SJCRH30 (cell line): Measurements from ENCODE around the gene PPP3CA. TPM values are rescaled to one million over a fixed set of nuclear protein-coding genes. Genes with fewer than 3 reads are reported as not detected.

Experiments
- DNase-seq, 2 experiments: peaks; one replicate each; pipeline ENCODE4 v3.0.0-alpha.2; 2015 to 2020
- H3K27ac ChIP-seq: fragments of 250-450 bp; sonication (Bioruptor Pico); 2 replicates; pipeline ENCODE4 v1.5.1; 2020; ENCODE audit warnings: mild to moderate bottlenecking, moderate library complexity
- H3K27me3 ChIP-seq: fragments of 250-450 bp; sonication (Bioruptor Pico); 2 replicates; pipeline ENCODE4 v1.5.1; 2020; ENCODE audit warnings: mild to moderate bottlenecking, moderate library complexity
- H3K36me3 ChIP-seq: fragments of 250-450 bp; sonication (Bioruptor Pico); 2 replicates; pipeline ENCODE4 v1.5.1; 2020; ENCODE audit warnings: mild to moderate bottlenecking, moderate library complexity
- H3K4me1 ChIP-seq: fragments of 250-450 bp; sonication (Bioruptor Pico); 2 replicates; pipeline ENCODE4 v1.5.1; 2020; ENCODE audit warnings: mild to moderate bottlenecking, moderate library complexity
- H3K4me3 ChIP-seq: fragments of 250-450 bp; sonication (Bioruptor Pico); 2 replicates; pipeline ENCODE4 v1.5.1; 2020; ENCODE audit warnings: mild to moderate bottlenecking, moderate library complexity
- H3K9me3 ChIP-seq: fragments of 250-450 bp; sonication (Bioruptor Pico); replicated peaks from 2 replicates; pipeline ENCODE4 v1.5.1; 2020; ENCODE audit warnings: mild to moderate bottlenecking, moderate library complexity
- total RNA-seq: library from RNA; depleted of rRNA; stranded (reverse); fragments of >200 nt; shearing (Covaris generic); gene quantifications from 2 replicates; pipeline ENCODE4 v1.2.3, GENCODE V29; 2014

Gene PPP3CA
- total RNA-seq, 1 experiment from 2014 or later = 38.4 TPM

DNA sequence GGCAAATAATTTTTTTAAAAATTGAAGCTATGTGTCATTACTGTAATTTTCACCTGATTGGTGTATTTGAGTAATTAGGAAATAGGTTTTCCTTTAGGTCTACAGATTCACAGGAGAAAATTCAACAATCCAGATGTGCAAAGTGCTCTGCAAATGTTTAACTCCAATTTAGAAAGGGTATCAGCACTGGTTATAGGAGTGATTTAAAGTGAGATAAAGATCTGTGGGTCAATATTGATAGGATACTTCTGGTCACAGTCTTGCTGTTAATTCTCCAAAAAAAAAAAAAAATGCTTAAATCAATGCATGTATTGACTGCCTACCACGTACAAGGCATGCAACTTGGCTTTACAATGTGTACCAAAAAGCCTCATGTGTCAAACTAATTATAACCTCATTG is 271.3 kb downstream of the PPP3CA start:
- H3K27me3 ChIP-seq = no peaks in the 10 kb centered on the region
- no peak for DNase-seq
- H3K4me1 ChIP-seq = no peaks in the 10 kb centered on the region
- no peak overlapping the region for H3K4me3 ChIP-seq
- no peak overlapping the region for H3K27ac ChIP-seq
- H3K36me3 ChIP-seq = no peaks in the 10 kb centered on the region
- no peaks in the 10 kb centered on the region for H3K9me3 ChIP-seq

DNA sequence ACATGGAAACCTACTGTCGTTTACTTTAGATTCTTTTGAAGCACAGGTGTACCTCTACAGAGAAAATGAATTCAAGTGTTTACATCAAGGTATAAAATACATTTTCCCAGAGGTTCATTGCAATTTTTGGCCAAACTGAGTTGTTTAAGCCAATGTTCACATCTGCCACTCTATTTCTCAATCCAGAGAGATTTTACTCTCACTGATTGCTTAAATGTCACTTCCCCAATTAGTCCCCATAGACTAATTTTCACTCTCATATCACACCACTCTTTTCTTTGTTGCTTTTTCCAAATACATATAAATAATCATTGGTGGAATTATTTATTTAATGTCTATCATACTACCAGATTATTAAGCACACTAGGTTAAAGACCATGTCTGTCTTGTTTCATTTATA is 271.8 kb downstream of the PPP3CA start:
- Histone ChIP-seq H3K27ac (no peak overlapping the region), H3K27me3 (no peaks in the 10 kb centered on the region), H3K4me3 (no peak overlapping the region), H3K4me1 (no peaks in the 10 kb centered on the region), H3K36me3 (no peaks in the 10 kb centered on the region), H3K9me3 (no peaks in the 10 kb centered on the region)
- no peak for DNase-seq

DNA sequence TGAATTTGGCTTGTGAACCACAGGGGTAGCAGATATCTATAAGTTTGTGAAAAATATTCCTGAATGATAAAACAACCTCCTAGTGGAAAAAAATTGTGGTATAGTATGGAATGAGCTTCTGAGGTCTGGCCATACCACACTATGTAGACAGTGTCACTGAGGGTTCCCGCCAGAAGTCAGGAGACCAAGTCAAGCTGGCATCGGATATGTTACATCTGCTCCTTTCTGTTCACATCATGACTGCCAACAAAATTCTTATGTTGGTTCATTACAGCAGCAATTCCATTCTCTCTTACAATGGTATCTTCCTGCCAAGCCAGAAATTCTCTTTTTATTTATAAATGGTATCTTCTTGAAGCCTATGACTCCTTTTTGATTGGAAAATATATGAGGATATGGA is 273.0 kb downstream of the PPP3CA start:
- no peak for DNase-seq
- no peaks in the 10 kb centered on the region for H3K36me3 ChIP-seq
- H3K27ac ChIP-seq = no peak overlapping the region
- H3K27me3 ChIP-seq = no peaks in the 10 kb centered on the region
- H3K4me1 ChIP-seq = no peaks in the 10 kb centered on the region
- no peaks in the 10 kb centered on the region for H3K9me3 ChIP-seq
- H3K4me3 ChIP-seq = no peak overlapping the region

DNA sequence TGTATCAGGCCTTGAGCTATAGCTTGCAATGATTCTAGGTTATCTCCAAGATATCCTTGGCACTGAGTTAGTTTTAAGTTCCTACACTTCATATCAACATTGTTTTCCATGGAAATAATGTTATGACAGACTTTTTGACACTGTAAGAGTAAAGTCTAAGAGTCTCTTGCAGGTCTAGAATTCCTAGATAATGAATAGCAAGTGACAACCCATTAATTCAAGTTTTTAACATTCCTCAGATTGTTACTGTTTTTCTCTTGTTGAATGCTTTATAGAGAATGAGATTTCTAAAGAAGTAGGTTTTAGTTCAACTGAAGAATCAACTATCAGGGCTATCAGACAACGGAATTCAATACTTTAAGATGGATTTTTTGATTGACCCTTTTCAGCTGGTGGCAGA is 276.1 kb downstream of the PPP3CA start:
- Histone ChIP-seq H3K36me3 (no peaks in the 10 kb centered on the region), H3K4me3 (no peak overlapping the region), H3K4me1 (peaks cover 11% of the 10 kb centered on the region), H3K27ac (no peak overlapping the region), H3K27me3 (no peaks in the 10 kb centered on the region), H3K9me3 (no peaks in the 10 kb centered on the region)
- no peak for DNase-seq

DNA sequence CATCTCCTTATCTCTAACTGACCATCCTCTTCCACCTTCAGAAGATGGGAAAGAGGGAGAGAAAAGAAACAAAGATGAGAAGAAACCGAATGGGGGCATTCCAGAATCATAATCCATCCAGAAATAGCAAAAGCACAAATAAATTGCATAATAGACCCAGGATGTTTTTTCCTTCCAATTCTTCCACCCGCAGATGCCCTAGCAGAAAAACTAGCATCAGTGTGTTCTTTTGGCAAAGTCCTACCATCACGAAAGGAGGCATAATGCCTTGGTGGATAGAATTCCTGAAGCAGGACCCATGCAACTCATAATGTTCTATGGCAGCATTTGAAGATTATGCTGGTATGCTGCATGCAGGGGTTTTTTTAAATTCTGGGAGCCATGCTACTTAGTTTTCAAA is 279.2 kb downstream of the PPP3CA start:
- DNase-seq = no peak
- H3K9me3 ChIP-seq = no peaks in the 10 kb centered on the region
- no peaks in the 10 kb centered on the region; the same call in 1 of the 2 replicates for H3K36me3 ChIP-seq
- H3K27ac ChIP-seq = no peak overlapping the region
- no peak overlapping the region for H3K4me3 ChIP-seq
- no peaks in the 10 kb centered on the region for H3K27me3 ChIP-seq
- H3K4me1 ChIP-seq = peaks cover 26% of the 10 kb centered on the region

GRCh38 chr4:101067383-101067782 is 279.9 kb downstream of the PPP3CA start:
- DNase-seq = no peak
- H3K36me3 ChIP-seq = no peaks in the 10 kb centered on the region; the same call in none of the 2 replicates
- H3K27ac ChIP-seq = peak overlapping the region; percentile 75
- H3K4me3 ChIP-seq = no peak overlapping the region
- H3K4me1 ChIP-seq = peaks cover 26% of the 10 kb centered on the region
- H3K27me3 ChIP-seq = no peaks in the 10 kb centered on the region
- no peaks in the 10 kb centered on the region for H3K9me3 ChIP-seq

DNA sequence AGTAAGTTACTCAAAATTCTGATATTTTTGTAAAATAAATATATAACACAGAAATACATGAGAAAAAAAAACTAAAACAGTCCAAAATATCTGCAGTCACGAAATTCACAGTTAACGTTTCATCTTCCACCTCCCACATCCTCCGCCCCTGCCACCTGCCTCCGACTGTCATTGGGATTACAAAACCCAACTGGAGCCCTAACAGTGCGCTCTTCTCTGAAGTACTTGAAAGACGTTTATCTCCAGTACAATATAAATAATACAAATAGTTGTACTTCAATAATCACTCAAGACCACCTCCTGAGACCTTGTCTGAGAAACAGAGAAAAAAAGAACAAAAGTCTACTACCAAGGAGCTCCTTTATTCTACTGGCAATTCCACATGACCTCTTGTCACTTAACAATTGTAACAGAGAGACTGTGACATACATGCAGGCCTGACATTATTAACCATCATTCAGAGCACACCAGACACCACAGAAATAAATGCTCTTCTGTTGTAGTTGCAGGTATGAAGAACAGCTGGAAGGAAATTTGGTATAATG is 280.6 kb downstream of the PPP3CA start:
- Histone ChIP-seq H3K4me1 (peaks cover 26% of the 10 kb centered on the region), H3K36me3 (peaks cover 2% of the 10 kb centered on the region), H3K9me3 (no peaks in the 10 kb centered on the region), H3K27me3 (no peaks in the 10 kb centered on the region), H3K4me3 (peak overlapping the region; percentile 19), H3K27ac (peak overlapping the region; percentile 75)
- DNase-seq = peak; percentile 72 to 84

DNA sequence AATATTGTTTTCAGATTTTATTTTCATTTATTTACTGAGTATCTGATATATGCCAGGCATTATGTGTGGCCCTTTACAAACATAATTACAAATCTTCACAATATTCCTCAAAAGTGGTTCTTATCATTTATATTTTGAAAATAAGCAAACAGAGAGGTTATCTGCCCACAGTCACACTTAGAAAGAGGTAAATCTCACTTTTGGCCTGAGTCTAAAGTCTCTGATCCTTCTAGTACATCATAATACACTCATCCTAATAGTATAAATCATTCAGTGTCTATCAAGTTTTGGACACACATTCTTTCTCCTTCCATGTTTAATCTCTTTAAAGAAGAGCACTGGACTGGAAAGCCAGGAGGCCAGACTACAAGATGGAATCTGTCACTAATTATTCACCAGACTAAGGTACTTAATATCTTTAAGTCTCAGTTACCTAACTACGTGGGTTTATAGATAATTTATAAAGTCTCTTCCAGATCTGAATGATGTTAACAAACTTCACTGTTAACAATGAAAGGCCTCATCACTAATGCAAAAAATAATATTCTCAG is 281.3 kb downstream of the PPP3CA start:
- H3K27me3 ChIP-seq = no peaks in the 10 kb centered on the region
- peak overlapping the region; percentile 75 for H3K27ac ChIP-seq
- H3K9me3 ChIP-seq = no peaks in the 10 kb centered on the region
- H3K4me1 ChIP-seq = peaks cover 26% of the 10 kb centered on the region
- DNase-seq = peak in 1 of 2 experiments; percentile 10
- H3K4me3 ChIP-seq = peak overlapping the region; percentile 19
- peaks cover 2% of the 10 kb centered on the region for H3K36me3 ChIP-seq

DNA sequence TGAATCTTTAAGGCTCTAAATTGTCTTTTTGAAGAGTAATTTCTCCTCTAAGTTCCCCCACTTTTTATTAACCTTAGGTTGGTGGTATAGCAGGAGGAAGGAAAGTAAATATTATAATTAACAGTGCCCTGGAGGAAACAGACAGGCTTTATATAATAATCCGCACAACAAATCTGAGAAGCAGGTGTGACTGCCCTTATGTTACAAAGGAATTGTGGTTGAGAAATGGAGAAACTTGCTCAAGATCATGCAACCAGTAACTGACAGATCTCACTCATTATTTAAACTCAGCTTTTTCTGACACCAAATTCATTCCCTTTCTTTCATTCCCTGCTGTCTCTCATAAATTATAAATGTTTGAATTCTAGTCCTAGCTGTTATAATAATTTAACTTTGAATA is 282.0 kb downstream of the PPP3CA start:
- peak; percentile 6 to 60 for DNase-seq
- Histone ChIP-seq H3K4me1 (peaks cover 26% of the 10 kb centered on the region), H3K9me3 (no peaks in the 10 kb centered on the region)

DNA sequence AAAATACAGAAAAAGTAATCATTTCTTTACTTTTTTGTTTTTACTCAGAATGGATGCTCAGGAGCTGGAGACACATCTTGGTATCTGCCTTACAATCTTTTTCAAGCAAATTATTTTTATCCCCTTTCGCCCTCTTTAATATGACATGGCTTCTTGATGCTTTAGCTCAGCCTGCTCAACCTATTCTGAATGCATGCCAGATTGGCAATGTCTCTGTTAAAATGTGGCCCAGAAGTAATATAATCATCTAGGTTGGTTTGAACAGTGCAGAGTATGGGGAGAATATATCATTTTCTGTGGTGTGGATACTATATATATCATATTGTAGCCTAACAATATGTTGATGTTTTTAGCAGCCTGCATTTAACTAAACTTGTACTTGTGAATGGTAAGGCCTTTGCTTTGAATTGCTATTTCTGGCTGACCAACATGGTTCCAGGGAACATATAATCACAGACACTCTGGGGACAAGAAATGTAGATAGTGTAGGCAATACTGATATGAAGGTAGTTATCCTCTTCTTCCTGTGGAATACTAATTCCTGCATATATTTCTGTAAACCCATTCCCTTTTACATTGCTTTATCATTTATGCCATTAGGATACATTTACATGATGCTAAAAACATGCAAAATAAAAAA is 282.7 kb downstream of the PPP3CA start:
- Histone ChIP-seq H3K4me3 (no peak overlapping the region), H3K27me3 (no peaks in the 10 kb centered on the region), H3K4me1 (peaks cover 26% of the 10 kb centered on the region), H3K9me3 (no peaks in the 10 kb centered on the region), H3K27ac (peak overlapping the region; percentile 75), H3K36me3 (peaks cover 5% of the 10 kb centered on the region)
- no peak for DNase-seq

More for the DNA sequence above, 282.0 kb downstream of the PPP3CA start:
- Histone ChIP-seq H3K27me3 (no peaks in the 10 kb centered on the region), H3K27ac (peak overlapping the region; percentile 75), H3K36me3 (peaks cover 3% of the 10 kb centered on the region), H3K4me3 (no peak overlapping the region)

DNA sequence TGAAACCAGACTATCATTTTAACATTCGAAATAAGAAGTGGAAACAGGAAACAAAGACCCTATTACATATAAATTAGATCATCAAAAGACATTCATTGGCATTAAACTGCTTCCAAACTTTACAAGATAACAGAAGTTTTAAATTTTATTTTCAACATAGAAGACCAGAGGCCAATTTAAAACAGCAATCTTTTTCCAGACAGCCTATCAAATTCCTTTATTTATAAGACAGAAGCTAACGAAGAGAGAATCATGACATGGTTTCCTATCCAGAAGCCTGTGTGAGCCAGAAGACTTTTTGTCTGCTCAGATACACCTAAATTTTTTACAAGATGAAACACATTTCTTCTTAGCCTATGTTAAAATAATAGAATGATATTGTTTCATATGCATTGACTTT is 291.9 kb downstream of the PPP3CA start:
- no peak for DNase-seq
- H3K9me3 ChIP-seq = no peaks in the 10 kb centered on the region
- H3K4me3 ChIP-seq = no peak overlapping the region
- H3K36me3 ChIP-seq = peaks cover 3% of the 10 kb centered on the region; the same call in 1 of the 2 replicates
- H3K27ac ChIP-seq = no peak overlapping the region
- H3K4me1 ChIP-seq = no peaks in the 10 kb centered on the region
- no peaks in the 10 kb centered on the region for H3K27me3 ChIP-seq

GRCh38 chr4:101050837-101051205 is 296.5 kb downstream of the PPP3CA start:
- H3K9me3 ChIP-seq = no peaks in the 10 kb centered on the region
- no peak for DNase-seq
- H3K4me1 ChIP-seq = 0 out of 2 replicates have a peak, but pooled peaks cover 2% of the 10 kb centered on the region

GRCh38 chr4:101050088-101050836 is 297.1 kb downstream of the PPP3CA start:
- peaks cover 4% of the 10 kb centered on the region; the same call in 1 of the 2 replicates for H3K36me3 ChIP-seq
- H3K4me3 ChIP-seq = no peak overlapping the region
- no peak for DNase-seq
- H3K27ac ChIP-seq = no peak overlapping the region
- H3K27me3 ChIP-seq = no peaks in the 10 kb centered on the region
- H3K9me3 ChIP-seq = no peaks in the 10 kb centered on the region
- H3K4me1 ChIP-seq = 0 out of 2 replicates have a peak, but pooled peaks cover 2% of the 10 kb centered on the region

More at GRCh38 chr4:101050837-101051205, 296.5 kb downstream of the PPP3CA start:
- Histone ChIP-seq H3K27me3 (no peaks in the 10 kb centered on the region), H3K36me3 (peaks cover 4% of the 10 kb centered on the region; the same call in 1 of the 2 replicates), H3K4me3 (no peak overlapping the region), H3K27ac (no peak overlapping the region)

GRCh38 chr4:101049549-101050001 is 297.8 kb downstream of the PPP3CA start:
- DNase-seq = peak in 1 of 2 experiments; percentile 38
- 0 out of 2 replicates have a peak, but pooled peaks cover 2% of the 10 kb centered on the region for H3K4me1 ChIP-seq
- no peak overlapping the region for H3K4me3 ChIP-seq
- H3K27ac ChIP-seq = no peak overlapping the region
- no peaks in the 10 kb centered on the region for H3K9me3 ChIP-seq
- no peaks in the 10 kb centered on the region for H3K27me3 ChIP-seq
- peaks cover 4% of the 10 kb centered on the region; the same call in 1 of the 2 replicates for H3K36me3 ChIP-seq

DNA sequence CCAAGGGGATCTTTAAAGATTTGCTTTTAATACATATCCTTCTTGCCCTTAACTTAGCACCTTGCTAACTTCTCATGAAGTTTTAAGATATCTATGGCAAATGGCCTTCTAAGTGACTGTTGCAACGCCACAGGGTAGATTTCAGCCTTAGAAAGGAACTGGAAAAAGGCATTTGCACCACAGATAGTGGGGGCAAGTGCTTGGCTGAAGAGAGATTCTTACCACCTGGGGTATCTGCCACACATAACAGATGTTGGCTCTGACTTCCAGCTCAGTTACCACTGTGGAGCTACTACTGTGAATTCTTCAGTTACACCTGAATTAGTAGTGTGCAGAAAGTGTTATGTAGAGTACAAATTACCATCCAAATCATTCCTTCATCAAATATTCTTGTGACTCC is 302.6 kb downstream of the PPP3CA start:
- Histone ChIP-seq H3K4me3 (no peak overlapping the region), H3K27me3 (no peaks in the 10 kb centered on the region), H3K9me3 (no peaks in the 10 kb centered on the region), H3K27ac (no peak overlapping the region), H3K36me3 (peaks cover 6% of the 10 kb centered on the region; the same call in 1 of the 2 replicates), H3K4me1 (0 out of 2 replicates have a peak, but pooled peaks cover 1% of the 10 kb centered on the region)
- no peak for DNase-seq
